ENCODE data around the gene NCEH1.
A peak's percentile ranks its signal among the peaks of the same experiment; 100 is the strongest.

NCEH1 gene

GRCh38 chr3:172646439-172647015 lies 64.3 kb downstream of the NCEH1 start:
- Histone ChIP-seq H3K9me3 (ENCODE audit: insufficient read depth, low read depth, low read length) (no peaks in the 10 kb centered on the region), H2AFZ (ENCODE audit: insufficient read depth, low read length, poor library complexity) (no peak overlapping the region), H2AK5ac (ENCODE audit: low read length) (no peak overlapping the region), H4K8ac (ENCODE audit: low read depth, low read length) (no peak overlapping the region), H2BK5ac (ENCODE audit: low read depth, low read length, poor library complexity) (no peak overlapping the region), H3K4me2 (ENCODE audit: low read length) (no peak overlapping the region), H4K12ac (ENCODE audit: low read depth, low read length) (no peak overlapping the region), H3K79me1 (ENCODE audit: low read length) (no peaks in the 10 kb centered on the region), H3K27me3 (ENCODE audit: insufficient read depth, low read length) (no peaks in the 10 kb centered on the region), H3K27ac (ENCODE audit: low read depth, low read length) (no peak overlapping the region), H3K18ac (ENCODE audit: low read length) (no peak overlapping the region), H2BK12ac (ENCODE audit: low read length) (no peak overlapping the region), H3K36me3 (ENCODE audit: control insufficient read depth in 1 of 2, insufficient read depth in 2 of 2, low read length in 2 of 2) (no peaks in the 10 kb centered on the region), H3K9ac (ENCODE audit: low read length) (no peak overlapping the region), H3K14ac (ENCODE audit: low read length) (no peak overlapping the region), H3K4me1 (ENCODE audit: control insufficient read depth in 1 of 2, insufficient read depth in 2 of 2, low read length in 2 of 2) (no peaks in the 10 kb centered on the region), H3K23ac (ENCODE audit: low read length) (no peak overlapping the region), H4K91ac (ENCODE audit: low read depth, low read length) (no peak overlapping the region), H3K79me2 (ENCODE audit: control insufficient read depth, insufficient read depth, low read length, poor library complexity) (no peaks in the 10 kb centered on the region), H2BK120ac (ENCODE audit: insufficient read depth, low read length, poor library complexity) (no peak overlapping the region), H3K4me3 (ENCODE audit: low read depth, low read length) (no peak overlapping the region), H3K4ac (ENCODE audit: low read depth, low read length) (no peak overlapping the region)
- WGBS (ENCODE audit: extremely low coverage, insufficient coverage, insufficient read length), result no CpG with 5 or more reads among the region's 5 CpGs
- DNase-seq, result no peak

- Histone ChIP-seq H4K12ac (ENCODE audit: low read depth, low read length) (no peak overlapping the region), H4K91ac (ENCODE audit: low read depth, low read length) (no peak overlapping the region), H3K79me2 (ENCODE audit: control insufficient read depth, insufficient read depth, low read length, poor library complexity) (no peaks in the 10 kb centered on the region), H3K4me2 (ENCODE audit: low read length) (no peak overlapping the region), H3K9ac (ENCODE audit: low read length) (no peak overlapping the region), H2BK120ac (ENCODE audit: insufficient read depth, low read length, poor library complexity) (no peak overlapping the region), H3K36me3 (ENCODE audit: control insufficient read depth in 1 of 2, insufficient read depth in 2 of 2, low read length in 2 of 2) (no peaks in the 10 kb centered on the region), H3K4ac (ENCODE audit: low read depth, low read length) (no peak overlapping the region), H3K4me1 (ENCODE audit: control insufficient read depth in 1 of 2, insufficient read depth in 2 of 2, low read length in 2 of 2) (no peaks in the 10 kb centered on the region), H2AFZ (ENCODE audit: insufficient read depth, low read length, poor library complexity) (no peak overlapping the region), H2BK12ac (ENCODE audit: low read length) (no peak overlapping the region), H3K27ac (ENCODE audit: low read depth, low read length) (no peak overlapping the region), H3K4me3 (ENCODE audit: low read depth, low read length) (no peak overlapping the region), H4K8ac (ENCODE audit: low read depth, low read length) (no peak overlapping the region), H3K23ac (ENCODE audit: low read length) (no peak overlapping the region), H3K79me1 (ENCODE audit: low read length) (no peaks in the 10 kb centered on the region), H2AK5ac (ENCODE audit: low read length) (no peak overlapping the region), H3K27me3 (ENCODE audit: insufficient read depth, low read length) (no peaks in the 10 kb centered on the region), H3K14ac (ENCODE audit: low read length) (no peak overlapping the region), H2BK5ac (ENCODE audit: low read depth, low read length, poor library complexity) (no peak overlapping the region), H3K18ac (ENCODE audit: low read length) (no peak overlapping the region), H3K9me3 (ENCODE audit: insufficient read depth, low read depth, low read length) (no peaks in the 10 kb centered on the region)
- peak; percentile 55 to 68 for DNase-seq
- no CpG with 5 or more reads among the region's 3 CpGs for WGBS (ENCODE audit: extremely low coverage, insufficient coverage, insufficient read length)
These were observed 66.6 kb downstream of the NCEH1 start for GRCh38 chr3:172644258-172644657.

GRCh38 chr3:172643506-172644179 lies 67.2 kb downstream of the NCEH1 start:
- Histone ChIP-seq H3K14ac (ENCODE audit: low read length) (no peak overlapping the region), H3K36me3 (ENCODE audit: control insufficient read depth in 1 of 2, insufficient read depth in 2 of 2, low read length in 2 of 2) (no peaks in the 10 kb centered on the region), H3K9me3 (ENCODE audit: insufficient read depth, low read depth, low read length) (no peaks in the 10 kb centered on the region), H4K12ac (ENCODE audit: low read depth, low read length) (no peak overlapping the region), H2BK5ac (ENCODE audit: low read depth, low read length, poor library complexity) (no peak overlapping the region), H3K79me1 (ENCODE audit: low read length) (no peaks in the 10 kb centered on the region), H2BK120ac (ENCODE audit: insufficient read depth, low read length, poor library complexity) (no peak overlapping the region), H3K4me3 (ENCODE audit: low read depth, low read length) (no peak overlapping the region), H4K91ac (ENCODE audit: low read depth, low read length) (no peak overlapping the region), H2BK12ac (ENCODE audit: low read length) (no peak overlapping the region), H3K4ac (ENCODE audit: low read depth, low read length) (no peak overlapping the region), H3K23ac (ENCODE audit: low read length) (no peak overlapping the region), H3K18ac (ENCODE audit: low read length) (no peak overlapping the region), H2AK5ac (ENCODE audit: low read length) (no peak overlapping the region), H3K27ac (ENCODE audit: low read depth, low read length) (no peak overlapping the region), H3K4me2 (ENCODE audit: low read length) (no peak overlapping the region), H3K9ac (ENCODE audit: low read length) (no peak overlapping the region), H4K8ac (ENCODE audit: low read depth, low read length) (no peak overlapping the region), H3K79me2 (ENCODE audit: control insufficient read depth, insufficient read depth, low read length, poor library complexity) (no peaks in the 10 kb centered on the region), H2AFZ (ENCODE audit: insufficient read depth, low read length, poor library complexity) (no peak overlapping the region), H3K4me1 (ENCODE audit: control insufficient read depth in 1 of 2, insufficient read depth in 2 of 2, low read length in 2 of 2) (no peaks in the 10 kb centered on the region), H3K27me3 (ENCODE audit: insufficient read depth, low read length) (no peaks in the 10 kb centered on the region)
- peak in 1 of 2 donors; percentile 68 for DNase-seq
- no CpG with 5 or more reads among the region's 5 CpGs for WGBS (ENCODE audit: extremely low coverage, insufficient coverage, insufficient read length)

- Histone ChIP-seq H3K23ac (ENCODE audit: low read length) (no peak overlapping the region), H3K4ac (ENCODE audit: low read depth, low read length) (no peak overlapping the region), H3K9me3 (ENCODE audit: insufficient read depth, low read depth, low read length) (no peaks in the 10 kb centered on the region), H3K4me3 (ENCODE audit: low read depth, low read length) (no peak overlapping the region), H2BK12ac (ENCODE audit: low read length) (no peak overlapping the region), H2AK5ac (ENCODE audit: low read length) (no peak overlapping the region), H4K91ac (ENCODE audit: low read depth, low read length) (no peak overlapping the region), H2AFZ (ENCODE audit: insufficient read depth, low read length, poor library complexity) (no peak overlapping the region), H3K27ac (ENCODE audit: low read depth, low read length) (no peak overlapping the region), H3K79me2 (ENCODE audit: control insufficient read depth, insufficient read depth, low read length, poor library complexity) (no peaks in the 10 kb centered on the region), H3K4me1 (ENCODE audit: control insufficient read depth in 1 of 2, insufficient read depth in 2 of 2, low read length in 2 of 2) (no peaks in the 10 kb centered on the region), H2BK5ac (ENCODE audit: low read depth, low read length, poor library complexity) (no peak overlapping the region), H3K9ac (ENCODE audit: low read length) (no peak overlapping the region), H4K12ac (ENCODE audit: low read depth, low read length) (no peak overlapping the region), H3K18ac (ENCODE audit: low read length) (no peak overlapping the region), H2BK120ac (ENCODE audit: insufficient read depth, low read length, poor library complexity) (no peak overlapping the region), H3K14ac (ENCODE audit: low read length) (no peak overlapping the region), H3K27me3 (ENCODE audit: insufficient read depth, low read length) (no peaks in the 10 kb centered on the region), H3K4me2 (ENCODE audit: low read length) (no peak overlapping the region), H3K79me1 (ENCODE audit: low read length) (no peaks in the 10 kb centered on the region), H4K8ac (ENCODE audit: low read depth, low read length) (no peak overlapping the region), H3K36me3 (ENCODE audit: control insufficient read depth in 1 of 2, insufficient read depth in 2 of 2, low read length in 2 of 2) (no peaks in the 10 kb centered on the region)
- DNase-seq, result peak; percentile 61 to 70
- no CpG with 5 or more reads among the region's 5 CpGs for WGBS (ENCODE audit: extremely low coverage, insufficient coverage, insufficient read length)
These were observed 69.6 kb downstream of the NCEH1 start for GRCh38 chr3:172641291-172641690.
